ENCODE results near the gene HOXC4.

HOXC4 gene

GRCh38 chr12:54053751-54054741 is at the start of gene HOXC4:
Gene HOXC4, plus strand, starts transcription at chr12:54053835. Its CDS starts 88 bp downstream, at chr12:54053923.
- DNase-seq, result peak; percentile 46 to 54

- DNase-seq, result no peak
These were observed 49.4 kb upstream of the HOXC4 start for GRCh38 chr12:54004063-54004840.

- DNase-seq, result no peak
These were observed 48.6 kb upstream of the HOXC4 start for GRCh38 chr12:54004841-54005530.

- no peak for DNase-seq
These were observed 48.1 kb upstream of the HOXC4 start for GRCh38 chr12:54005531-54005852.

GRCh38 chr12:54005853-54006558 is 47.6 kb upstream of the HOXC4 start:
- peak; percentile 51 to 79 for DNase-seq

- no peak for DNase-seq
These were observed 46.9 kb upstream of the HOXC4 start for GRCh38 chr12:54006559-54007220.

GRCh38 chr12:54007538-54008259 is 45.9 kb upstream of the HOXC4 start:
- no peak for DNase-seq

- no peak for DNase-seq
These were observed 45.4 kb upstream of the HOXC4 start for GRCh38 chr12:54008260-54008552.

GRCh38 chr12:54009171-54010052 is 44.2 kb upstream of the HOXC4 start:
- DNase-seq, result peak in 1 of 2 experiments; percentile 46

- DNase-seq, result no peak
These were observed 43.3 kb upstream of the HOXC4 start for GRCh38 chr12:54010053-54010971.

- DNase-seq, result no peak
These were observed 42.5 kb upstream of the HOXC4 start for GRCh38 chr12:54010972-54011664.

- no peak for DNase-seq
These were observed 41.7 kb upstream of the HOXC4 start for GRCh38 chr12:54011665-54012532.

- DNase-seq, result no peak
These were observed 40.8 kb upstream of the HOXC4 start for GRCh38 chr12:54012631-54013409.

- DNase-seq, result no peak
These were observed 39.1 kb upstream of the HOXC4 start for GRCh38 chr12:54014377-54015017.

- DNase-seq, result no peak
These were observed 38.4 kb upstream of the HOXC4 start for GRCh38 chr12:54015018-54015931.

Measured in NCI-H524 (cell line).